Fibroblast of lung (primary cell): ENCODE data around the gene DNAJC3. TPM values are rescaled to one million over a fixed set of nuclear protein-coding genes. Genes with fewer than 3 reads are reported as not detected.
A peak's percentile ranks its signal among the peaks of the same experiment; 100 is the strongest.

Source experiments
- DNase-seq, 2 donors: peaks; one replicate each; pipeline versions ENCODE4 v3.0.0 to v3.0.0-alpha.2; 2010; ENCODE audit warnings: low read depth in 2 of 2
- H2AFZ ChIP-seq: 2 replicates; pipeline ENCODE4 v1.5.1; 2012; ENCODE audit warnings: low read length, control low read depth, inconsistent platforms
- H3K27ac ChIP-seq: 2 replicates; pipeline ENCODE4 v1.5.1; 2011; ENCODE audit warnings: low read length, control low read depth; ENCODE audit not compliant: insufficient read depth
- H3K27me3 ChIP-seq: 2 replicates; pipeline ENCODE4 v1.5.1; 2011; ENCODE audit warnings: mild to moderate bottlenecking, low read length; ENCODE audit not compliant: control insufficient read depth, insufficient read depth
- H3K36me3 ChIP-seq: 2 replicates; pipeline ENCODE4 v1.5.1; 2011; ENCODE audit warnings: low read length; ENCODE audit not compliant: control insufficient read depth, insufficient read depth
- H3K4me1 ChIP-seq: 2 replicates; pipeline ENCODE4 v1.5.1; 2011; ENCODE audit warnings: low read length; ENCODE audit not compliant: control insufficient read depth, insufficient read depth; ENCODE audit errors: extremely low read depth
- H3K4me2 ChIP-seq: 2 replicates; pipeline ENCODE4 v1.5.1; 2011; ENCODE audit warnings: low read length, control low read depth; ENCODE audit not compliant: insufficient read depth; ENCODE audit errors: extremely low read depth
- H3K4me3 ChIP-seq, 4 experiments: fragments of 200-600 bp in 1 of 4; sonication (generic) in 1 of 4; replicated peaks in 1 of 4; 2 replicates each; pipeline ENCODE4 v1.5.1; 2011 to 2016; ENCODE audit warnings: low read length in 4 of 4, low read depth in 3 of 4, mild to moderate bottlenecking in 3 of 4, control low read depth in 2 of 4, inconsistent platforms in 1 of 4, mixed read lengths in 1 of 4; ENCODE audit not compliant: insufficient read depth in 1 of 4; ENCODE audit errors: control extremely low read depth in 1 of 4
- H3K79me2 ChIP-seq: 2 replicates; pipeline ENCODE4 v1.5.1; 2012; ENCODE audit warnings: mild to moderate bottlenecking, low read length, inconsistent platforms; ENCODE audit not compliant: control insufficient read depth, insufficient read depth
- H3K9ac ChIP-seq: 2 replicates; pipeline ENCODE4 v1.5.1; 2011; ENCODE audit warnings: mild to moderate bottlenecking, low read length, control low read depth; ENCODE audit not compliant: insufficient read depth
- H3K9me3 ChIP-seq: 2 replicates; pipeline ENCODE4 v1.5.1; 2012; ENCODE audit warnings: low read depth, low read length; ENCODE audit not compliant: control insufficient read depth, insufficient read depth
- H4K20me1 ChIP-seq: 2 replicates; pipeline ENCODE4 v1.5.1; 2011; ENCODE audit warnings: low read length; ENCODE audit not compliant: control insufficient read depth, insufficient read depth; ENCODE audit errors: extremely low read depth
- CTCF ChIP-seq, 2 donors: IDR thresholded peaks in 1 of 2; conservative IDR thresholded peaks in 1 of 2; 1 replicate in 1 of 2; 2 replicates in 1 of 2; pipeline ENCODE4 v1.5.1; 2011 to 2012; ENCODE audit warnings: low read length in 2 of 2, control low read depth in 1 of 2, inconsistent platforms in 1 of 2, low read depth in 1 of 2, mild to moderate bottlenecking in 1 of 2
- EZH2 ChIP-seq: IDR thresholded peaks from 2 replicates; pipeline ENCODE4 v1.5.1; 2012; ENCODE audit warnings: low read length, control low read depth, mild to moderate bottlenecking; ENCODE audit errors: missing control alignments
- polyA plus RNA-seq, 2 donors: library from polyadenylated mRNA; depleted of rRNA in 1 of 2; stranded (reverse) in 1 of 2; unstranded in 1 of 2; fragments of >200 nt; gene quantifications; 2 replicates each; pipeline ENCODE4 v1.2.1, GENCODE V29; 2011 to 2012; ENCODE audit warnings: missing spikeins in 1 of 2
- total RNA-seq: library from RNA; depleted of rRNA; stranded (reverse); fragments of >200 nt; gene quantifications from 2 replicates; pipeline ENCODE4 v1.2.1, GENCODE V29; 2014

Gene DNAJC3
- total and polyA plus RNA-seq, 2 donors (not counting 1 experiment from before 2014, with no cell fraction given) = 37.6 to 55.5 TPM

GRCh38 chr13:95647321-95647720 is 29.6 kb upstream of the DNAJC3 start:
- H3K9ac ChIP-seq = no peak overlapping the region
- no peak overlapping the region for H2AFZ ChIP-seq
- H3K4me2 ChIP-seq = no peak overlapping the region
- TF ChIP-seq CTCF (conservative IDR thresholded peaks at IDR 0.05 in 1 of 2, IDR thresholded peaks at IDR 0.05 in 1 of 2; ENCODE audit: low read depth in 1 of 2, low read length in 2 of 2) (no peak), EZH2 (no peak)
- H3K27me3 ChIP-seq = peaks cover 2% of the 10 kb centered on the region
- H3K79me2 ChIP-seq = peaks cover 13% of the 10 kb centered on the region
- DNase-seq = peak in 1 of 2 donors; percentile 18
- H3K27ac ChIP-seq = no peak overlapping the region
- H3K9me3 ChIP-seq = no peaks in the 10 kb centered on the region
- H3K36me3 ChIP-seq = no peaks in the 10 kb centered on the region
- no peak overlapping the region for H3K4me3 ChIP-seq
- H4K20me1 ChIP-seq = no peaks in the 10 kb centered on the region
- no peaks in the 10 kb centered on the region for H3K4me1 ChIP-seq

GRCh38 chr13:95650696-95651095 is 26.2 kb upstream of the DNAJC3 start:
- H4K20me1 ChIP-seq = no peaks in the 10 kb centered on the region
- no peak overlapping the region for H3K27ac ChIP-seq
- no peak overlapping the region for H3K4me3 ChIP-seq
- no peak for TF ChIP-seq CTCF (conservative IDR thresholded peaks at IDR 0.05 in 1 of 2, IDR thresholded peaks at IDR 0.05 in 1 of 2; ENCODE audit: low read depth in 1 of 2, low read length in 2 of 2)
- TF ChIP-seq EZH2 = no peak
- no peaks in the 10 kb centered on the region for H3K79me2 ChIP-seq
- no peak for DNase-seq
- no peaks in the 10 kb centered on the region for H3K36me3 ChIP-seq
- H3K27me3 ChIP-seq = peaks cover 9% of the 10 kb centered on the region
- H3K9ac ChIP-seq = no peak overlapping the region
- H2AFZ ChIP-seq = no peak overlapping the region
- no peak overlapping the region for H3K4me2 ChIP-seq
- H3K9me3 ChIP-seq = no peaks in the 10 kb centered on the region
- no peaks in the 10 kb centered on the region for H3K4me1 ChIP-seq

- H3K27ac ChIP-seq = no peak overlapping the region
- no peak overlapping the region for H2AFZ ChIP-seq
- no peaks in the 10 kb centered on the region for H3K36me3 ChIP-seq
- H3K4me1 ChIP-seq = no peaks in the 10 kb centered on the region
- no peak for DNase-seq
- TF ChIP-seq EZH2 (no peak), CTCF (conservative IDR thresholded peaks at IDR 0.05 in 1 of 2, IDR thresholded peaks at IDR 0.05 in 1 of 2; ENCODE audit: low read depth in 1 of 2, low read length in 2 of 2) (no peak)
- H3K79me2 ChIP-seq = no peaks in the 10 kb centered on the region
- H3K9ac ChIP-seq = no peak overlapping the region
- no peak overlapping the region for H3K4me3 ChIP-seq
- H3K4me2 ChIP-seq = no peak overlapping the region
- H3K9me3 ChIP-seq = no peaks in the 10 kb centered on the region
- peaks cover 9% of the 10 kb centered on the region for H3K27me3 ChIP-seq
- H4K20me1 ChIP-seq = no peaks in the 10 kb centered on the region
Observed at GRCh38 chr13:95652244-95652764, 24.6 kb upstream of the DNAJC3 start.
